ENCODE results near the gene AQP12A. TPM values are rescaled to one million over a fixed set of nuclear protein-coding genes. Genes with fewer than 3 reads are reported as not detected.

AQP12A gene
- total and polyA plus RNA-seq, 9 of the 15 experiments (the other 6 are each of a cell fraction or from before 2014, with no cell fraction given), result not detected

- TF ChIP-seq ZNF584 (CRISPR knock-in tag; IDR thresholded peaks at IDR 0.05; ENCODE audit: low read depth), result no peak
- TF ChIP-seq ZSCAN29 (IDR thresholded peaks at IDR 0.05), result no peak
- TF ChIP-seq ZNF75A (CRISPR knock-in tag; IDR thresholded peaks at IDR 0.05), result no peak
- no peak for TF ChIP-seq ZNF561 (CRISPR knock-in tag; conservative IDR thresholded peaks at IDR 0.05)
- no peak for TF ChIP-seq ZFX (CRISPR knock-in tag; IDR thresholded peaks at IDR 0.05)
- no peak for TF ChIP-seq ZNF316 (IDR thresholded peaks at IDR 0.05)
- TF ChIP-seq L3MBTL2 (IDR thresholded peaks at IDR 0.05), result no peak
- TF ChIP-seq U2AF2 (optimal IDR thresholded peaks at IDR 0.05; ENCODE audit: low read depth, low read length), result no peak
- no peak for TF ChIP-seq ATF1 (CRISPR knock-in tag; IDR thresholded peaks at IDR 0.05)
- no peak for TF ChIP-seq ATF1 (tag; IDR thresholded peaks at IDR 0.05)
Measured at GRCh38 chr2:240713071-240713927, 21.6 kb downstream of the AQP12A start (continued).

GRCh38 chr2:240713928-240714746 is 22.5 kb downstream of the AQP12A start:
- Histone ChIP-seq H3K27ac (ENCODE audit: extremely low read depth, low read depth, low read length) (no peak overlapping the region), H2AFZ (ENCODE audit: low read depth, low read length) (no peak overlapping the region), H3K4me3 (no peak overlapping the region), H3K9me1 (ENCODE audit: control insufficient read depth, insufficient read depth, low read length) (no peaks in the 10 kb centered on the region), H3K79me2 (ENCODE audit: control insufficient read depth, insufficient read depth, low read length) (no peaks in the 10 kb centered on the region), H3K4me1 (replicated peaks in 1 of 2; ENCODE audit: control insufficient read depth in 2 of 2, insufficient read depth in 2 of 2, low read length in 2 of 2) (no peaks in the 10 kb centered on the region; a peak in 1 of 5 replicates), H3K36me3 (ENCODE audit: control insufficient read depth, insufficient read depth, low read length) (no peaks in the 10 kb centered on the region), H3K4me2 (ENCODE audit: insufficient read depth, low read length) (no peak overlapping the region), H3K27me3 (ENCODE audit: control insufficient read depth in 2 of 2, insufficient read depth in 2 of 2, low read length in 2 of 2) (peaks cover 7 to 84% of the 10 kb centered on the region in 2 experiments; a peak in 3 of 5 replicates), H3K9me3 (replicated peaks; ENCODE audit: control insufficient read depth, insufficient read depth, low read depth, low read length) (no peaks in the 10 kb centered on the region), H4K20me1 (replicated peaks; ENCODE audit: control insufficient read depth, insufficient read depth, low read length) (no peaks in the 10 kb centered on the region), H3K9ac (ENCODE audit: insufficient read depth in 1 of 2, low read depth in 2 of 2, low read length in 2 of 2) (no peak overlapping the region)
- FAIRE-seq, result no peak
- ATAC-seq, result no peak
- intact Hi-C loops (cut with micrococcal nuclease) (no loop called here), in situ Hi-C loops (cut with MboI) (no loop called here)
- ChIA-PET POLR2A (no interaction called here), CTCF (ENCODE audit: low intra/inter-chr PET ratio) (no interaction called here)
- 2% methylated on average over 20 of the region's 26 CpGs for WGBS (ENCODE audit: insufficient coverage, low coverage, missing lambda C conversion rate)
- DNase-seq (ENCODE audit: extremely low read depth in 1 of 4, low spot score in 3 of 4), result no peak
- BruUV-seq (replicated peaks), result no TSS peak
- no peak for TF ChIP-seq TGIF2 (CRISPR knock-in tag; IDR thresholded peaks at IDR 0.05)
- TF ChIP-seq KLF10 (CRISPR knock-in tag; IDR thresholded peaks at IDR 0.05), result no peak
- TF ChIP-seq NFRKB (IDR thresholded peaks at IDR 0.05; ENCODE audit: low read depth), result no peak
- TF ChIP-seq ZHX1 (conservative IDR thresholded peaks at IDR 0.05; ENCODE audit: low read length), result no peak
- TF ChIP-seq MYNN (IDR thresholded peaks at IDR 0.05), result no peak
- TF ChIP-seq MYNN (CRISPR knock-in tag; IDR thresholded peaks at IDR 0.05), result no peak
- TF ChIP-seq NCOA1 (IDR thresholded peaks at IDR 0.05; ENCODE audit: low read depth), result no peak
- no peak for TF ChIP-seq U2AF1 (optimal IDR thresholded peaks at IDR 0.05; ENCODE audit: low read depth, low read length)
- no peak for TF ChIP-seq SP2 (IDR thresholded peaks at IDR 0.05; ENCODE audit: extremely low read depth, low read depth, low read length, poor library complexity, severe bottlenecking)
- no peak for TF ChIP-seq BRCA1 (IDR thresholded peaks at IDR 0.05)
- no peak for TF ChIP-seq BRCA1 (CRISPR knock-in tag; IDR thresholded peaks at IDR 0.05)
- TF ChIP-seq BRD9 (IDR thresholded peaks at IDR 0.05; ENCODE audit: low read depth, partially characterized antibody), result no peak
